RWPE1 (cell line): ENCODE measurements around the gene RPUSD4.

Experiments used
- CTCF ChIA-PET: fragments of 350-600 bp; sonication (Branson Sonifier 250); formaldehyde crosslinking; extraction: SDS; loops from one replicate; lab custom pipeline; 2021; lab: Yijun Ruan, JAX
- POLR2A ChIA-PET: fragments of 400-600 bp; formaldehyde crosslinking; extraction: SDS; loops from one replicate; lab custom pipeline; 2020; ENCODE audit warnings: antibody characterized with exemption; ENCODE audit not compliant: low non-redundant PET; lab: Yijun Ruan, JAX
- DNase-seq: peaks from one replicate; pipeline ENCODE4 v3.0.0; 2012; ENCODE audit warnings: low spot score
- H3K27ac ChIP-seq: fragments of 450-650 bp; 2 replicates; pipeline ENCODE4 v1.5.1; 2017
- CTCF ChIP-seq: fragments of 450-650 bp; conservative IDR thresholded peaks from 2 replicates; pipeline ENCODE4 v1.5.1; 2017; ENCODE audit warnings: low read depth, mild to moderate bottlenecking

RPUSD4 gene

GRCh38 chr11:126163074-126163700 is 48.3 kb downstream of the RPUSD4 start:
- POLR2A ChIA-PET, result no interaction called here
- peak overlapping the region; percentile 24 for H3K27ac ChIP-seq
- TF ChIP-seq CTCF, result no peak
- peak; percentile 61 for DNase-seq
- CTCF ChIA-PET, result interaction anchor here (0.7 to 0.9 kb wide), 2 partner anchors 31 to 35 kb away, joined by 3 read pairs; no protein-coding TSS in a partner anchor

GRCh38 chr11:126162306-126163030 is 49.0 kb downstream of the RPUSD4 start:
- POLR2A ChIA-PET, result no interaction called here
- peak overlapping the region; percentile 24 for H3K27ac ChIP-seq
- no peak for TF ChIP-seq CTCF
- CTCF ChIA-PET, result interaction anchor here (0.7 kb wide), 1 partner anchor 36 kb away, joined by 3 read pairs; no protein-coding TSS in a partner anchor
- no peak for DNase-seq

- POLR2A ChIA-PET, result no interaction called here
- CTCF ChIA-PET, result no interaction called here
- DNase-seq, result no peak
These were observed 50.4 kb downstream of the RPUSD4 start for GRCh38 chr11:126161023-126161391.

GRCh38 chr11:126160345-126161022 is 51.0 kb downstream of the RPUSD4 start:
- ChIA-PET CTCF (interaction anchor here (0.6 kb wide), 1 partner anchor 10 kb away, joined by 3 read pairs; no protein-coding TSS in a partner anchor), POLR2A (no interaction called here)
- no peak overlapping the region for H3K27ac ChIP-seq
- no peak for TF ChIP-seq CTCF
- no peak for DNase-seq

More at GRCh38 chr11:126161023-126161391, 50.4 kb downstream of the RPUSD4 start:
- no peak for TF ChIP-seq CTCF
- no peak overlapping the region for H3K27ac ChIP-seq

GRCh38 chr11:126159719-126160344 is 51.6 kb downstream of the RPUSD4 start:
- ChIA-PET POLR2A (no interaction called here), CTCF (no interaction called here)
- no peak for TF ChIP-seq CTCF
- H3K27ac ChIP-seq, result no peak overlapping the region
- DNase-seq, result no peak

GRCh38 chr11:126158054-126158791 is 53.2 kb downstream of the RPUSD4 start:
- ChIA-PET CTCF (interaction anchor here (0.7 kb wide), 1 partner anchor 73 kb away, joined by 3 read pairs; no protein-coding TSS in a partner anchor), POLR2A (no interaction called here)
- no peak for TF ChIP-seq CTCF
- no peak overlapping the region for H3K27ac ChIP-seq
- DNase-seq, result no peak
